HepG2 (cell line): ENCODE results near the gene HSPA14. TPM values are rescaled to one million over a fixed set of nuclear protein-coding genes. Genes with fewer than 3 reads are reported as not detected.
A peak's percentile ranks its signal among the peaks of the same experiment; 100 is the strongest.

ENCODE experiments used
- CREB1 ChIP-seq, 2 experiments: fragments of 450-650 bp in 1 of 2; IDR thresholded peaks; 2 replicates each; pipeline ENCODE4 v1.6.1; 2016 to 2017; ENCODE audit warnings: control low read depth in 1 of 2, mild to moderate bottlenecking in 1 of 2, missing compliant biosample characterization in 1 of 2, missing genetic modification characterization in 1 of 2
- FOSL2 ChIP-seq: sonication (generic); formaldehyde crosslinking; IDR thresholded peaks from 2 replicates; pipeline ENCODE4 v1.4.0; 2020; ENCODE audit warnings: missing genetic modification reagents
- FOXM1 ChIP-seq: sonication (generic); formaldehyde crosslinking; IDR thresholded peaks from 2 replicates; pipeline ENCODE4 v1.5.0; 2020; ENCODE audit warnings: missing genetic modification reagents
- HES4 ChIP-seq: sonication (generic); formaldehyde crosslinking; IDR thresholded peaks from 2 replicates; pipeline ENCODE4 v1.9.0; 2021; ENCODE audit warnings: mild to moderate bottlenecking, missing genetic modification reagents, borderline replicate concordance
- KMT2A ChIP-seq: sonication (generic); formaldehyde crosslinking; IDR thresholded peaks from 2 replicates; pipeline ENCODE4 v1.4.0; 2020; ENCODE audit warnings: missing genetic modification reagents
- MAFF ChIP-seq: IDR thresholded peaks from 2 replicates; pipeline ENCODE4 v1.6.1; 2011; ENCODE audit warnings: low read depth, low read length, improper control_type of control experiment
- SSRP1 ChIP-seq: IDR thresholded peaks from 2 replicates; pipeline ENCODE4 v1.6.1; 2016; ENCODE audit warnings: control low read depth
- TCF7 ChIP-seq: sonication (generic); IDR thresholded peaks from 2 replicates; pipeline ENCODE4 v1.6.1; 2016; ENCODE audit warnings: antibody characterized with exemption, low read depth
- TFAP4 ChIP-seq: sonication (generic); IDR thresholded peaks from 2 replicates; pipeline ENCODE4 v1.6.1; 2016; ENCODE audit warnings: low read depth, borderline replicate concordance
- XBP1 ChIP-seq: sonication (generic); formaldehyde crosslinking; IDR thresholded peaks from 2 replicates; pipeline ENCODE4 v1.5.0; 2020; ENCODE audit warnings: missing genetic modification reagents
- ZBTB43 ChIP-seq: sonication (generic); formaldehyde crosslinking; conservative IDR thresholded peaks from 2 replicates; pipeline ENCODE4 v1.4.0; 2020; ENCODE audit warnings: missing genetic modification reagents
- ZBTB7B ChIP-seq: sonication (generic); formaldehyde crosslinking; IDR thresholded peaks from 2 replicates; pipeline ENCODE4 v1.4.0; 2020; ENCODE audit warnings: missing genetic modification reagents
- ZNF224 ChIP-seq: sonication (generic); formaldehyde crosslinking; IDR thresholded peaks from 2 replicates; pipeline ENCODE4 v1.5.0; 2020; ENCODE audit warnings: mild to moderate bottlenecking, missing genetic modification reagents
- ZNF501 ChIP-seq: sonication (generic); formaldehyde crosslinking; IDR thresholded peaks from 2 replicates; pipeline ENCODE4 v1.5.1; 2020; ENCODE audit warnings: mild to moderate bottlenecking, moderate library complexity, missing genetic modification reagents
- ZNF513 ChIP-seq: sonication (generic); formaldehyde crosslinking; conservative IDR thresholded peaks from 2 replicates; pipeline ENCODE4 v1.5.0; 2020; ENCODE audit warnings: missing genetic modification reagents
- polyA plus RNA-seq, 8 experiments: library from polyadenylated mRNA; depleted of rRNA in 3 of 8; stranded (reverse) in 7 of 8; unstranded in 1 of 8; fragments of >200 nt; fragmentation: Illumina TruSeq in 4 of 8; extraction: Trizol in 4 of 8; gene quantifications; 2 replicates each; pipeline versions ENCODE4 v1.2.1 to v1.2.3, GENCODE V29; 2011 to 2016; ENCODE audit warnings: low read depth in 4 of 8, missing spikeins in 1 of 8, mixed read lengths in 1 of 8; ENCODE audit not compliant: insufficient read depth in 1 of 8
- total RNA-seq, 5 experiments: library from RNA; depleted of rRNA; stranded (reverse); fragments of >200 nt; fragmentation: Illumina TruSeq; extraction: Trizol; gene quantifications; 2 replicates each; pipeline ENCODE4 v1.2.3, GENCODE V29; 2016; ENCODE audit warnings: low read depth in 1 of 5
- TF ChIP-seq, protein P1 (sequence below): sonication (generic); formaldehyde crosslinking; IDR thresholded peaks from 2 replicates; pipeline ENCODE4 v1.4.0; 2020; ENCODE audit warnings: missing genetic modification reagents
- TF ChIP-seq, protein P2 (sequence below): IDR thresholded peaks from 2 replicates; pipeline ENCODE4 v1.6.1; 2012; ENCODE audit warnings: low read length, improper control_type of control experiment
- TF ChIP-seq, protein P3 (sequence below): sonication (generic); formaldehyde crosslinking; conservative IDR thresholded peaks from 2 replicates; pipeline ENCODE4 v1.4.0; 2020; ENCODE audit warnings: mild to moderate bottlenecking, missing genetic modification reagents, moderate library complexity

Gene HSPA14
- total and polyA plus RNA-seq, 2 of the 13 experiments (the other 11 are each of a cell fraction or from before 2014, with no cell fraction given): 10.7 to 29.8 TPM

DNA sequence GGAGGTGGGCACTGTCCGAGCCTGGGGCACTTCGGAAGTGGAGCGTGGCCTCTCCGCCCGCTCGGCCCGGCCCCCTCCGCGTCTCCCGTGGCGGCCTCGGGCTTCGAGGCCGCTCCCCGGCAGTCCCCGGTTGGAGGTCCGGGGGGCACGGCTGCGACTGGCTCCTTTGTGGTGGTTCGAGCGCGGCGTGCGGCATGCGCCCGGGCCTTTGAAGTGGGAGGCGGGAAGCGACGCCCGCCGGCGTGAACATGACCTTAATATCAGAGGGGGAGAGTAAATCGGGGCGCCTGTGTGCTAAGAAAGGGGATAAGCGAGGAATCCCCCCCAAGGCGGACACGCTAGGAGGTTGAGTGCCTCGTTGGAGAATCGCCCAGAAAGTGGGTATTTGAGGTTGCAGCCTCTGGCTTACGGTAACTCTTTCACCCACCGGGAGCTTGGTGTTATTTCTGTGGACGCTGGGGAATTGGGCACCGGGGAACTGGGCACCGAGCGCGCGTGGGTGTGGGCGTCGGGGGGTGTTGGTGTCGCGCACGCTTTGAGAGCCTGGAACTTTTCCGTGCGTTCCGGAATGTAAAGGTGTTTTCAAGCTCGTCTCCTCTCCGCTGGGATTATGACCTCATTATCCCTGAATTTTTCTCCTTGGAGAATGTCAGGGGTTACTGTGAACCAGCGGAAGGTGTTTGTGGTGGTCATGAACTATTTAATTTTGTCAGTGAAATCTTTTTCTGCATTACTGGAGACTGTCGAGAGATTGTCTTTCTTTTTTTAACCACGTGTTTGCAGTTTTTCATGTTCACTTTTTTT lies 41.2 kb downstream of the HSPA14 start (continued):
- no peak for TF ChIP-seq ZBTB43
- no peak for TF ChIP-seq XBP1 (CRISPR knock-in tag)
- TF ChIP-seq FOXM1: no peak
- TF ChIP-seq ZBTB7B (CRISPR knock-in tag): no peak
- 0 out of 2 replicates have a peak, but pooled peaks have one; percentile 11 for TF ChIP-seq ZNF501 (CRISPR knock-in tag)
- TF ChIP-seq SSRP1 (CRISPR knock-in tag): no peak
- TF ChIP-seq CREB1 (IDR thresholded peaks at IDR 0.05): no peak
- TF ChIP-seq CREB1 (CRISPR knock-in tag; IDR thresholded peaks at IDR 0.05): no peak
- TF ChIP-seq, protein P1, sequence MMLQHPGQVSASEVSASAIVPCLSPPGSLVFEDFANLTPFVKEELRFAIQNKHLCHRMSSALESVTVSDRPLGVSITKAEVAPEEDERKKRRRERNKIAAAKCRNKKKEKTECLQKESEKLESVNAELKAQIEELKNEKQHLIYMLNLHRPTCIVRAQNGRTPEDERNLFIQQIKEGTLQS (CRISPR knock-in tag): no peak
- 0 out of 2 replicates have a peak, but pooled peaks have one; percentile 50 for TF ChIP-seq HES4 (CRISPR knock-in tag)
- TF ChIP-seq FOSL2 (CRISPR knock-in tag): no peak
- TF ChIP-seq, protein P2, sequence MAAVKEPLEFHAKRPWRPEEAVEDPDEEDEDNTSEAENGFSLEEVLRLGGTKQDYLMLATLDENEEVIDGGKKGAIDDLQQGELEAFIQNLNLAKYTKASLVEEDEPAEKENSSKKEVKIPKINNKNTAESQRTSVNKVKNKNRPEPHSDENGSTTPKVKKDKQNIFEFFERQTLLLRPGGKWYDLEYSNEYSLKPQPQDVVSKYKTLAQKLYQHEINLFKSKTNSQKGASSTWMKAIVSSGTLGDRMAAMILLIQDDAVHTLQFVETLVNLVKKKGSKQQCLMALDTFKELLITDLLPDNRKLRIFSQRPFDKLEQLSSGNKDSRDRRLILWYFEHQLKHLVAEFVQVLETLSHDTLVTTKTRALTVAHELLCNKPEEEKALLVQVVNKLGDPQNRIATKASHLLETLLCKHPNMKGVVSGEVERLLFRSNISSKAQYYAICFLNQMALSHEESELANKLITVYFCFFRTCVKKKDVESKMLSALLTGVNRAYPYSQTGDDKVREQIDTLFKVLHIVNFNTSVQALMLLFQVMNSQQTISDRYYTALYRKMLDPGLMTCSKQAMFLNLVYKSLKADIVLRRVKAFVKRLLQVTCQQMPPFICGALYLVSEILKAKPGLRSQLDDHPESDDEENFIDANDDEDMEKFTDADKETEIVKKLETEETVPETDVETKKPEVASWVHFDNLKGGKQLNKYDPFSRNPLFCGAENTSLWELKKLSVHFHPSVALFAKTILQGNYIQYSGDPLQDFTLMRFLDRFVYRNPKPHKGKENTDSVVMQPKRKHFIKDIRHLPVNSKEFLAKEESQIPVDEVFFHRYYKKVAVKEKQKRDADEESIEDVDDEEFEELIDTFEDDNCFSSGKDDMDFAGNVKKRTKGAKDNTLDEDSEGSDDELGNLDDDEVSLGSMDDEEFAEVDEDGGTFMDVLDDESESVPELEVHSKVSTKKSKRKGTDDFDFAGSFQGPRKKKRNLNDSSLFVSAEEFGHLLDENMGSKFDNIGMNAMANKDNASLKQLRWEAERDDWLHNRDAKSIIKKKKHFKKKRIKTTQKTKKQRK: no peak
- TF ChIP-seq KMT2A (CRISPR knock-in tag): no peak; the same call in 1 of the 2 replicates
- no peak for TF ChIP-seq MAFF
- TF ChIP-seq TCF7: 0 out of 2 replicates have a peak, but pooled peaks have one; percentile 5
- TF ChIP-seq TFAP4: no peak
- TF ChIP-seq ZNF224 (CRISPR knock-in tag): 0 out of 2 replicates have a peak, but pooled peaks have one; percentile 51
- no peak for TF ChIP-seq ZNF513 (CRISPR knock-in tag)
- TF ChIP-seq, protein P3, sequence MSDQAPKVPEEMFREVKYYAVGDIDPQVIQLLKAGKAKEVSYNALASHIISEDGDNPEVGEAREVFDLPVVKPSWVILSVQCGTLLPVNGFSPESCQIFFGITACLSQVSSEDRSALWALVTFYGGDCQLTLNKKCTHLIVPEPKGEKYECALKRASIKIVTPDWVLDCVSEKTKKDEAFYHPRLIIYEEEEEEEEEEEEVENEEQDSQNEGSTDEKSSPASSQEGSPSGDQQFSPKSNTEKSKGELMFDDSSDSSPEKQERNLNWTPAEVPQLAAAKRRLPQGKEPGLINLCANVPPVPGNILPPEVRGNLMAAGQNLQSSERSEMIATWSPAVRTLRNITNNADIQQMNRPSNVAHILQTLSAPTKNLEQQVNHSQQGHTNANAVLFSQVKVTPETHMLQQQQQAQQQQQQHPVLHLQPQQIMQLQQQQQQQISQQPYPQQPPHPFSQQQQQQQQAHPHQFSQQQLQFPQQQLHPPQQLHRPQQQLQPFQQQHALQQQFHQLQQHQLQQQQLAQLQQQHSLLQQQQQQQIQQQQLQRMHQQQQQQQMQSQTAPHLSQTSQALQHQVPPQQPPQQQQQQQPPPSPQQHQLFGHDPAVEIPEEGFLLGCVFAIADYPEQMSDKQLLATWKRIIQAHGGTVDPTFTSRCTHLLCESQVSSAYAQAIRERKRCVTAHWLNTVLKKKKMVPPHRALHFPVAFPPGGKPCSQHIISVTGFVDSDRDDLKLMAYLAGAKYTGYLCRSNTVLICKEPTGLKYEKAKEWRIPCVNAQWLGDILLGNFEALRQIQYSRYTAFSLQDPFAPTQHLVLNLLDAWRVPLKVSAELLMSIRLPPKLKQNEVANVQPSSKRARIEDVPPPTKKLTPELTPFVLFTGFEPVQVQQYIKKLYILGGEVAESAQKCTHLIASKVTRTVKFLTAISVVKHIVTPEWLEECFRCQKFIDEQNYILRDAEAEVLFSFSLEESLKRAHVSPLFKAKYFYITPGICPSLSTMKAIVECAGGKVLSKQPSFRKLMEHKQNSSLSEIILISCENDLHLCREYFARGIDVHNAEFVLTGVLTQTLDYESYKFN (CRISPR knock-in tag): no peak
